Brain microvascular endothelial cell (primary cell): ENCODE measurements around the gene CNOT6L.

Experiments
- DNase-seq: peaks from one replicate; pipeline ENCODE4 v3.0.0-alpha.2; 2020
- H3K27ac ChIP-seq: fragments of 250-450 bp; sonication (Bioruptor Pico); 2 replicates; pipeline ENCODE4 v1.5.1; 2020; ENCODE audit warnings: mild to moderate bottlenecking, moderate library complexity
- H3K27me3 ChIP-seq: fragments of 250-450 bp; sonication (Bioruptor Pico); replicated peaks from 2 replicates; pipeline ENCODE4 v1.5.1; 2020; ENCODE audit warnings: mild to moderate bottlenecking
- H3K36me3 ChIP-seq: fragments of 250-450 bp; sonication (Bioruptor Pico); replicated peaks from 2 replicates; pipeline ENCODE4 v1.5.1; 2020; ENCODE audit warnings: mild to moderate bottlenecking
- H3K4me3 ChIP-seq: 2 replicates; pipeline ENCODE4 v1.5.1; 2011; ENCODE audit warnings: low read depth, mild to moderate bottlenecking, control low read depth, low read length, moderate library complexity
- CTCF ChIP-seq: IDR thresholded peaks from 2 replicates; pipeline ENCODE4 v1.5.1; 2011; ENCODE audit warnings: low read depth, mild to moderate bottlenecking, moderate library complexity, low read length, control low read depth, inconsistent platforms; ENCODE audit errors: missing control alignments
- in situ Hi-C: cut with HindIII; loops from 2 replicates; pipeline ENCODE4 v1.10.0; 2017; ENCODE audit warnings: low sequenced_read_pairs, low pct_ligation_motif_present

The CNOT6L gene

GRCh38 chr4:77701121-77701520 lies 118.0 kb downstream of the CNOT6L start:
- no peak overlapping the region for H3K4me3 ChIP-seq
- no peaks in the 10 kb centered on the region for H3K27me3 ChIP-seq
- no peaks in the 10 kb centered on the region for H3K36me3 ChIP-seq
- DNase-seq, result no peak
- TF ChIP-seq CTCF, result no peak
- H3K27ac ChIP-seq, result no peak overlapping the region
- in situ Hi-C loops, result no loop called here

- TF ChIP-seq CTCF, result peak; percentile 55
- Histone ChIP-seq H3K36me3 (no peaks in the 10 kb centered on the region), H3K27ac (peak overlapping the region; percentile 33)
Measured at GRCh38 chr4:77699731-77700210, 119.4 kb downstream of the CNOT6L start.

DNA sequence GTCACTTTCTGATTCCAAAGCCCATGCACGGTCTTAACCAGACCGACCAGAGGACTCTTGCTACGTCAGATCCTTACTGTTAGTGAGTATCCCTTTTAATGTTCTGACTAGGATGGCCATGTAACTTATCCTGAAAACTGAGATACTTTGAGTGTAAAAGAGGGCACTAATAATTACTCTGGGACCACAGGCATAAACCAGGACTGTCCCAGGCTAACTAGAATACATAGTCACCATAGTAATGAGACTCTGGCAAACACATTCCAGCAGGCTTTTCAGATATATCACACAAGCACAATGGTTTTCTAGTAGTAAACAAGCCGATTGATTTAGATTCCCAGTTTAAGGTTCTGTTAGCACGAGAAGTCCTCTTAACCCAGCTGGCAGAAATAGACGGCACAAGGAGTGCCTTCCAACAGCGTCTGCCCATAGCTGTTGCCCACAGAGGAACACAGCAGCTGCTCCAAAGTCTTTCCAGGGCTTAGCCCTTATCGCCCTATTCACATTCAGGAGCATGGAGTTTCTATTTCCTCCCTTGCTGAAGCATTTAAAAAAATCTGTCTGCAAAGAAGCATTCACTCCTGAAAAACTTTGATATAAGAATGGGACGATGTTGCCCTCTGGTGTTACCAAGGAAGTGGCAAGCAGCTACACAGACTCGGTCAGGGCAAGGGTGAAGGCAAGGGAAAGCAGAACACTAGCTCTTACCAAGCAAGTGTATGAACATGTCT lies 121.1 kb downstream of the CNOT6L start:
- in situ Hi-C loops, result no loop called here
- peak; percentile 68 for DNase-seq
- H3K4me3 ChIP-seq, result no peak overlapping the region

More at GRCh38 chr4:77699731-77700210, 119.4 kb downstream of the CNOT6L start:
- no peaks in the 10 kb centered on the region for H3K27me3 ChIP-seq
- DNase-seq, result peak; percentile 83
- in situ Hi-C loops, result no loop called here
- no peak overlapping the region for H3K4me3 ChIP-seq

GRCh38 chr4:77695774-77696173 lies 123.4 kb downstream of the CNOT6L start:
- DNase-seq, result peak; percentile 93
- H3K27ac ChIP-seq, result no peak overlapping the region
- H3K4me3 ChIP-seq, result no peak overlapping the region
- no peaks in the 10 kb centered on the region for H3K36me3 ChIP-seq
- no peak for TF ChIP-seq CTCF
- no peaks in the 10 kb centered on the region for H3K27me3 ChIP-seq
- in situ Hi-C loops, result no loop called here

More for the DNA sequence above, 121.1 kb downstream of the CNOT6L start:
- Histone ChIP-seq H3K36me3 (no peaks in the 10 kb centered on the region), H3K27me3 (no peaks in the 10 kb centered on the region), H3K27ac (no peak overlapping the region)
- peak; percentile 82 for TF ChIP-seq CTCF

DNA sequence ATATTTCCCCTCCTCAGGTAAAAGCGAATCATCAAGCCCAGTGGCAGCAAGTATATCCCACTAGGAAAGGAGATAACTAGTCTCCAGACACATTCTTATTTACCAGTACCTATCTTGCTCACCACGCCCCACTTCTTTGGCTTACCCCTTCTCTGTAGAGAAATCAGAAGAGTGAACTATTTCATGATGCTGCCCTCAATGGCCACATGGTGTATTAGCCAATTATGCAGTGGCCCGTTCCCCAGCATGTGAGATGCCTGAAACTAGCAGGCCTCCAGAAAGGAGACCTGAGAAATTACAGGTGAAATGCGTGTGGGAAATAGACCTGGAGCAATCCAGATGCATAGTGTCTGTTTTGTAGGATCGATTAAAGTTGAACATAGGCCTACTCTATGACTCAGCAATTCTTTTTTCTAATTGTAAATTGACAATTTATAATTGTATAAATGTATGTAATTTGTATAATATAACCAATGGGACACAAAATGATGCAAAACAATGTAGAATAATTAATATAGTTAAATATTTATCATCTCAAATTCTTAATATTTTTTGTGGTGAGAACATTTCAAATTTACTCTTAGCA lies 126.2 kb downstream of the CNOT6L start:
- in situ Hi-C loops, result no loop called here
- DNase-seq, result no peak
- Histone ChIP-seq H3K36me3 (no peaks in the 10 kb centered on the region), H3K27me3 (no peaks in the 10 kb centered on the region), H3K27ac (no peak overlapping the region), H3K4me3 (no peak overlapping the region)
- TF ChIP-seq CTCF, result no peak
